HG03442 (cell line): ENCODE data around the gene CACNG8.
"Not testable (repeated sequence)": the region's sequence is repeated elsewhere in the genome, so short reads cannot be mapped to it uniquely, and the experiment has no call there.

ENCODE experiments used
- ATAC-seq: cut with Tn5 transposase; IDR thresholded peaks from one replicate; pipeline ENCODE4 v1.9.1; 2021; ENCODE audit warnings: mild to moderate bottlenecking, moderate library complexity; ENCODE audit not compliant: unreplicated experiment

Gene CACNG8

GRCh38 chr19:54030895-54031586 is 68.3 kb downstream of the CACNG8 start:
- no peak for ATAC-seq

- ATAC-seq: no peak
These were observed 72.8 kb downstream of the CACNG8 start for GRCh38 chr19:54035215-54036178.

- not testable (repeated sequence) for ATAC-seq
These were observed 73.8 kb downstream of the CACNG8 start for GRCh38 chr19:54036542-54036941.
